GM23248 (cell line): ENCODE data around the gene CXCL10. TPM values are rescaled to one million over a fixed set of nuclear protein-coding genes. Genes with fewer than 3 reads are reported as not detected.

Source experiments
- DNase-seq: peaks from one replicate; pipeline ENCODE4 v3.0.0-alpha.2; 2015
- H2AFZ ChIP-seq: fragments of 200-600 bp; sonication (generic); 2 replicates; pipeline ENCODE4 v1.6.1; 2016; ENCODE audit warnings: antibody characterized with exemption
- H3F3A ChIP-seq: fragments of 200-600 bp; sonication (generic); 2 replicates; pipeline ENCODE4 v1.6.1; 2016; ENCODE audit warnings: mild to moderate bottlenecking, antibody characterized with exemption, mixed run types; ENCODE audit not compliant: insufficient read depth
- H3K27ac ChIP-seq: fragments of 200-600 bp; sonication (generic); 2 replicates; pipeline ENCODE4 v1.5.1; 2016; ENCODE audit warnings: mild to moderate bottlenecking
- H3K27me3 ChIP-seq: fragments of 200-600 bp; sonication (generic); replicated peaks from 2 replicates; pipeline ENCODE4 v1.6.1; 2016; ENCODE audit warnings: mild to moderate bottlenecking; ENCODE audit not compliant: insufficient read depth
- H3K36me3 ChIP-seq: fragments of 200-600 bp; sonication (generic); 2 replicates; pipeline ENCODE4 v1.6.1; 2016; ENCODE audit warnings: low read depth, mild to moderate bottlenecking
- H3K4me1 ChIP-seq: fragments of 200-600 bp; sonication (generic); 2 replicates; pipeline ENCODE4 v1.6.1; 2016; ENCODE audit warnings: mild to moderate bottlenecking; ENCODE audit not compliant: insufficient read depth
- H3K4me2 ChIP-seq: fragments of 200-600 bp; sonication (generic); one replicate; pipeline ENCODE4 v1.6.1; 2016; ENCODE audit warnings: mild to moderate bottlenecking; ENCODE audit not compliant: unreplicated experiment
- H3K4me3 ChIP-seq: fragments of 200-600 bp; sonication (generic); 2 replicates; pipeline ENCODE4 v1.5.1; 2016; ENCODE audit warnings: mild to moderate bottlenecking
- H3K79me2 ChIP-seq: fragments of 200-600 bp; sonication (generic); 2 replicates; pipeline ENCODE4 v1.6.1; 2016; ENCODE audit warnings: mild to moderate bottlenecking; ENCODE audit not compliant: insufficient read depth
- H3K9ac ChIP-seq: fragments of 200-600 bp; sonication (generic); 2 replicates; pipeline ENCODE4 v1.6.1; 2016; ENCODE audit warnings: mild to moderate bottlenecking
- H3K9me2 ChIP-seq: fragments of 200-600 bp; sonication (generic); 2 replicates; pipeline ENCODE4 v1.6.1; 2016; ENCODE audit warnings: mixed run types, mild to moderate bottlenecking, moderate library complexity; ENCODE audit not compliant: insufficient read depth
- H3K9me3 ChIP-seq: fragments of 200-600 bp; sonication (generic); one replicate; pipeline ENCODE4 v1.6.1; 2017; ENCODE audit warnings: low read depth
- H4K20me1 ChIP-seq: fragments of 200-600 bp; sonication (generic); 2 replicates; pipeline ENCODE4 v1.6.0; 2016; ENCODE audit not compliant: insufficient read depth
- EZH2 ChIP-seq: fragments of 200-600 bp; sonication (generic); IDR thresholded peaks from 2 replicates; pipeline ENCODE4 v1.6.1; 2018; ENCODE audit warnings: antibody characterized with exemption, mild to moderate bottlenecking; ENCODE audit not compliant: insufficient read depth, poor library complexity, severe bottlenecking
- EZH2phosphoT487 ChIP-seq: fragments of 200-600 bp; sonication (generic); IDR thresholded peaks from 2 replicates; pipeline ENCODE4 v1.6.1; 2018; ENCODE audit warnings: antibody characterized with exemption, moderate library complexity, mild to moderate bottlenecking, low read depth; ENCODE audit not compliant: insufficient read depth
- WGBS, 2 experiments: methylation state at CpG; one replicate each; pipeline ENCODE4 v1.1.6; 2015 to 2017; ENCODE audit warnings: low lambda C conversion rate in 2 of 2, low coverage in 1 of 2; ENCODE audit errors: missing lambda C conversion rate in 2 of 2; 5-methylcytosine and 5-hydroxymethylcytosine counted together
- in situ Hi-C: fragments of 300-500 bp; cut with MboI; formaldehyde crosslinking; loops from 2 replicates; pipeline ENCODE4 v1.15.0; 2020
- polyA plus RNA-seq: library from polyadenylated mRNA; unstranded; fragments of >200 nt; fragmentation: Nextera tagmentation; extraction: Ambion mirVana; gene quantifications from 2 replicates; pipeline ENCODE4 v1.2.1, GENCODE V29; 2016
- total RNA-seq: library from RNA; depleted of rRNA; stranded (reverse); fragments of >200 nt; shearing (Covaris generic); gene quantifications from 2 replicates; pipeline ENCODE4 v1.2.3, GENCODE V29; 2014; rRNA removed

CXCL10 gene
- total RNA-seq: not detected in 2 replicates
- not detected in 2 replicates for polyA plus RNA-seq

DNA sequence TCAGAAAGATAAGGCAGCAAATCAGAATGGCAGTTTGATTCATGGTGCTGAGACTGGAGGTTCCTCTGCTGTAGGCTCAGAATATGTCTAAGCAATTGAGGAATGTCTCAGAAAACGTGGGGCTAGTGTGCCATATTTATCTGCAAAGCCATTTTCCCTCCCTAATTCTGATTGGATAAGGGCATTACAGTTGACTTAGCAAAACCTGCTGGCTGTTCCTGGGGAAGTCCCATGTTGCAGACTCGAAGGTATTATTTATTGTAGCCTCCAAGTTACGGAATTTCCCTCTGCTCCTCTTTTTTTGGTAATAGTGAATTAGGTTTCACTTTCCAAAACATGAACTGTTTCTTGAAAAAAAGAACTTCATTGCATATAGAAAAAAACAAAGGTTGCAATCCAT lies at the start of gene CXCL10:
TSS of gene CXCL10 (minus strand) at position 109 of the 400 bp plus-strand sequence. CDS start at position 43, 66 bp downstream.
- Histone ChIP-seq H3K79me2 (no peaks in the 10 kb centered on the region), H3K9me3 (no peaks in the 10 kb centered on the region), H4K20me1 (no peaks in the 10 kb centered on the region), H3K27me3 (peaks cover 15% of the 10 kb centered on the region), H3K4me1 (no peaks in the 10 kb centered on the region), H3K4me3 (no peak within 1 kb of the TSS), H3K27ac (no peak within 1 kb of the TSS), H3F3A (no peaks in the 10 kb centered on the region), H3K9me2 (no peaks in the 10 kb centered on the region), H3K4me2 (no peak within 1 kb of the TSS), H3K9ac (no peak within 1 kb of the TSS), H3K36me3 (no peaks in the 10 kb centered on the region), H2AFZ (no peak within 1 kb of the TSS)
- no peak for TF ChIP-seq EZH2
- WGBS, 2 experiments: 14 to 23% methylated on average over 3 of the region's 3 CpGs
- DNase-seq: no peak
- in situ Hi-C loops: no loop called here

- H3K4me3 ChIP-seq: no peak overlapping the region
- no peaks in the 10 kb centered on the region for H4K20me1 ChIP-seq
- in situ Hi-C loops: no loop called here
- TF ChIP-seq EZH2 (no peak), EZH2phosphoT487 (no peak)
- H3K79me2 ChIP-seq: no peaks in the 10 kb centered on the region
- no peak overlapping the region for H3K9ac ChIP-seq
- no peak overlapping the region for H3K4me2 ChIP-seq
- no peaks in the 10 kb centered on the region for H3K36me3 ChIP-seq
- H2AFZ ChIP-seq: 0 out of 2 replicates have a peak overlapping the region, but pooled peaks have one; percentile 11
- H3K9me2 ChIP-seq: no peaks in the 10 kb centered on the region
- H3K9me3 ChIP-seq: no peaks in the 10 kb centered on the region
- H3K27me3 ChIP-seq: no peaks in the 10 kb centered on the region
- no peaks in the 10 kb centered on the region for H3K4me1 ChIP-seq
- H3K27ac ChIP-seq: no peak overlapping the region
- no peak for DNase-seq
- no peaks in the 10 kb centered on the region for H3F3A ChIP-seq
- 67 to 68% methylated on average over 4 of the region's 4 CpGs for WGBS, 2 experiments
Measured at GRCh38 chr4:76072760-76073159, 49.5 kb upstream of the CXCL10 start.

- TF ChIP-seq EZH2: no peak
- TF ChIP-seq EZH2phosphoT487: no peak
- WGBS, 2 experiments: 2 to 3% methylated on average over 2 of the region's 2 CpGs
- in situ Hi-C loops: loop anchor here (5.0 kb wide), 1 partner anchor 70 kb away; no protein-coding TSS in a partner anchor
Measured at GRCh38 chr4:76067652-76068286, 44.5 kb upstream of the CXCL10 start.

DNA sequence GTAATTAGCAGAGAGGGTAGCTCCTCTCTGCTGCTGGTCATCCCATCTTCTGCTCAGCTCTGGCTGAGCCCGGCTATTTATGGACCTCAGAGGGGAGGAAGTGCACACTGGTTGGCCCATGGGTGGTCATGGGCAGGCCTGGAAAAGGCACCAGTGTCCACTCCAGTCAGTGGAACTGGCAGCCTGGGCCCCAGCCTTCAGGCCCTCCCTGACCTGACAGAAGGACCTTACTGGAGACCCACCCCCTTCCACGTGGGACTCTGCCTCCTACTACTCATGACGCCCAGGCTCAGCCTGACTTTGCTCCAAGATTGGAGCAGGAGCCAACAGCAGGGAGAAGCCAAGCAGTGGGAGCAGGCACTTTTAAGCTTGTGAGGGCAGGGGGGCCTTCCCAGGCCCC lies 43.2 kb upstream of the CXCL10 start:
- Histone ChIP-seq H3K36me3 (no peaks in the 10 kb centered on the region), H2AFZ (no peak overlapping the region), H3K27me3 (no peaks in the 10 kb centered on the region), H3K4me1 (no peaks in the 10 kb centered on the region), H3K27ac (no peak overlapping the region), H3K9ac (no peak overlapping the region), H3K79me2 (no peaks in the 10 kb centered on the region), H3F3A (no peaks in the 10 kb centered on the region), H4K20me1 (no peaks in the 10 kb centered on the region), H3K9me2 (no peaks in the 10 kb centered on the region), H3K4me3 (no peak overlapping the region), H3K4me2 (no peak overlapping the region), H3K9me3 (no peaks in the 10 kb centered on the region)
- no peak for TF ChIP-seq EZH2
- TF ChIP-seq EZH2phosphoT487: no peak
- 50 to 67% methylated on average over 3 of the region's 3 CpGs for WGBS, 2 experiments
- no peak for DNase-seq
- in situ Hi-C loops: loop anchor here (5.0 kb wide), 1 partner anchor 69 kb away; no protein-coding TSS in a partner anchor

More at GRCh38 chr4:76067652-76068286, 44.5 kb upstream of the CXCL10 start:
- Histone ChIP-seq H3K4me1 (no peaks in the 10 kb centered on the region), H3K4me3 (no peak overlapping the region), H3K36me3 (no peaks in the 10 kb centered on the region), H3K4me2 (no peak overlapping the region), H2AFZ (no peak overlapping the region), H3K9ac (no peak overlapping the region), H4K20me1 (no peaks in the 10 kb centered on the region), H3K79me2 (no peaks in the 10 kb centered on the region), H3K27ac (no peak overlapping the region), H3K27me3 (no peaks in the 10 kb centered on the region), H3F3A (no peaks in the 10 kb centered on the region), H3K9me3 (no peaks in the 10 kb centered on the region), H3K9me2 (no peaks in the 10 kb centered on the region)
- peak; percentile 82 for DNase-seq
